ENCODE results near the gene VPS18. TPM values are rescaled to one million over a fixed set of nuclear protein-coding genes. Genes with fewer than 3 reads are reported as not detected.

Gene VPS18
- total and polyA plus RNA-seq, 4 donors, result 16.1 to 31.5 (median 21.1) TPM

GRCh38 chr15:40932649-40933516 is 38.6 kb downstream of the VPS18 start:
- Histone ChIP-seq H3K4me1 (ENCODE audit: control insufficient read depth in 5 of 5, insufficient read depth in 5 of 5, low read length in 5 of 5) (peaks cover 0 to 35% (median 34%) of the 10 kb centered on the region in 5 donors), H3K9ac (ENCODE audit: insufficient read depth in 1 of 2, low read length in 2 of 2) (no peak overlapping the region), H3K36me3 (ENCODE audit: control insufficient read depth in 4 of 4, insufficient read depth in 4 of 4, low read length in 4 of 4) (peaks cover 0 to 19% (median 0%) of the 10 kb centered on the region in 4 donors), H3K27me3 (ENCODE audit: control insufficient read depth in 3 of 3, insufficient read depth in 3 of 3, low read length in 2 of 3) (peaks cover 0 to 23% (median 22%) of the 10 kb centered on the region in 3 donors), H3K4me3 (peak overlapping the region; percentile 69), H3K27ac (ENCODE audit: low read depth in 1 of 2, low read length in 1 of 2) (peak overlapping the region in 1 of 2 donors; percentile 55), H3K9me3 (ENCODE audit: control insufficient read depth in 4 of 4, insufficient read depth in 3 of 4, low read length in 3 of 4) (no peaks in the 10 kb centered on the region)
- TF ChIP-seq CTCF (IDR thresholded peaks at IDR 0.05; ENCODE audit: control extremely low read depth, extremely low read depth), result no peak
- 36 to 57% methylated on average over 11 of the region's 11 CpGs for WGBS, 2 donors
- DNase-seq (peak in 2 of 3 donors; percentile 36 to 76), ATAC-seq (ENCODE audit: insufficient read depth, low FRiP score) (no peak)

- Histone ChIP-seq H3K27me3 (ENCODE audit: control insufficient read depth in 3 of 3, insufficient read depth in 3 of 3, low read length in 2 of 3) (peaks cover 0 to 22% (median 20%) of the 10 kb centered on the region in 3 donors), H3K27ac (ENCODE audit: low read depth in 1 of 2, low read length in 1 of 2) (no peak overlapping the region), H3K9ac (ENCODE audit: insufficient read depth in 1 of 2, low read length in 2 of 2) (no peak overlapping the region), H3K36me3 (ENCODE audit: control insufficient read depth in 4 of 4, insufficient read depth in 4 of 4, low read length in 4 of 4) (peaks cover 0 to 19% (median 0%) of the 10 kb centered on the region in 4 donors), H3K4me3 (no peak overlapping the region), H3K4me1 (ENCODE audit: control insufficient read depth in 5 of 5, insufficient read depth in 5 of 5, low read length in 5 of 5) (peaks cover 0 to 35% (median 31%) of the 10 kb centered on the region in 5 donors), H3K9me3 (ENCODE audit: control insufficient read depth in 4 of 4, insufficient read depth in 3 of 4, low read length in 3 of 4) (no peaks in the 10 kb centered on the region)
- ATAC-seq (ENCODE audit: insufficient read depth, low FRiP score), result no peak
- TF ChIP-seq CTCF (IDR thresholded peaks at IDR 0.05; ENCODE audit: control extremely low read depth, extremely low read depth), result no peak
- DNase-seq, result no peak
- 23 to 39% methylated on average over 3 of the region's 3 CpGs for WGBS, 2 donors
Measured at GRCh38 chr15:40933517-40933902, 39.3 kb downstream of the VPS18 start.

GRCh38 chr15:40934457-40934856 is 40.2 kb downstream of the VPS18 start:
- H3K9ac ChIP-seq (ENCODE audit: insufficient read depth in 1 of 2, low read length in 2 of 2), result no peak overlapping the region
- peaks cover 0 to 35% (median 27%) of the 10 kb centered on the region in 5 donors for H3K4me1 ChIP-seq (ENCODE audit: control insufficient read depth in 5 of 5, insufficient read depth in 5 of 5, low read length in 5 of 5)
- TF ChIP-seq CTCF (IDR thresholded peaks at IDR 0.05; ENCODE audit: control extremely low read depth, extremely low read depth), result no peak
- H3K9me3 ChIP-seq (ENCODE audit: control insufficient read depth in 4 of 4, insufficient read depth in 3 of 4, low read length in 3 of 4), result no peaks in the 10 kb centered on the region
- DNase-seq, result no peak
- peaks cover 0 to 18% (median 16%) of the 10 kb centered on the region in 3 donors for H3K27me3 ChIP-seq (ENCODE audit: control insufficient read depth in 3 of 3, insufficient read depth in 3 of 3, low read length in 2 of 3)
- 85 to 89% methylated on average over 6 of the region's 6 CpGs for WGBS, 2 donors
- H3K4me3 ChIP-seq, result no peak overlapping the region
- H3K36me3 ChIP-seq (ENCODE audit: control insufficient read depth in 4 of 4, insufficient read depth in 4 of 4, low read length in 4 of 4), result peaks cover 0 to 22% (median 0%) of the 10 kb centered on the region in 4 donors
- no peak for ATAC-seq (ENCODE audit: insufficient read depth, low FRiP score)
- peak overlapping the region in 1 of 2 donors; percentile 68 for H3K27ac ChIP-seq (ENCODE audit: low read depth in 1 of 2, low read length in 1 of 2)

Measured in lung (tissue), 12 donors.